Activated CD8-positive, alpha-beta T cell treated with anti-CD3 and anti-CD28 coated beads for 36 hours (primary cell): ENCODE results near the gene GATAD2A. TPM values are rescaled to one million over a fixed set of nuclear protein-coding genes. Genes with fewer than 3 reads are reported as not detected.

Experiments used
- ATAC-seq: fragments of 200-7000 bp; cut with Tn5 transposase; one replicate; pipeline ENCODE4 v1.10.0; 2021; ENCODE audit warnings: mild to moderate bottlenecking, moderate library complexity
- CTCF ChIA-PET: fragments of 350-600 bp; sonication (Branson Sonifier 250); formaldehyde crosslinking; loops from one replicate; lab custom pipeline; 2021; ENCODE audit warnings: antibody characterized with exemption; lab: Charles Lee
- POLR2A ChIA-PET: fragments of 350-600 bp; sonication (Branson Sonifier 250); formaldehyde crosslinking; loops from one replicate; lab custom pipeline; 2021; ENCODE audit warnings: antibody characterized with exemption; lab: Charles Lee
- DNase-seq: peaks from one replicate; pipeline ENCODE4 v3.0.0-alpha.2; 2020
- H3K27ac Mint-ChIP-seq: one replicate; pipeline ENCODE4 v1.8.0; 2021; ENCODE audit warnings: mild to moderate bottlenecking, mixed read lengths
- H3K27me3 Mint-ChIP-seq: one replicate; pipeline ENCODE4 v1.8.0; 2021; ENCODE audit warnings: mixed read lengths
- H3K36me3 Mint-ChIP-seq: one replicate; pipeline ENCODE4 v1.8.0; 2021; ENCODE audit warnings: low read depth, mixed read lengths
- H3K4me1 Mint-ChIP-seq: one replicate; pipeline ENCODE4 v1.8.0; 2021; ENCODE audit warnings: low read depth, mixed read lengths
- H3K4me3 Mint-ChIP-seq: one replicate; pipeline ENCODE4 v1.8.0; 2021; ENCODE audit warnings: mild to moderate bottlenecking, moderate library complexity, mixed read lengths
- H3K9me3 Mint-ChIP-seq: one replicate; pipeline ENCODE4 v1.8.0; 2021; ENCODE audit warnings: mixed read lengths
- CTCF ChIP-seq: fragments of 200-600 bp; IDR thresholded peaks from one replicate; pipeline ENCODE4 v1.8.0; 2022; ENCODE audit warnings: antibody characterized with exemption, mild to moderate bottlenecking
- intact Hi-C: fragments of 100-400 bp; cut with micrococcal nuclease; formaldehyde crosslinking; loops from one replicate; pipeline ENCODE4 v1.10.0; 2022
- total RNA-seq, 2 experiments: library from RNA; stranded (reverse); gene quantifications; one replicate each; pipeline ENCODE4 v1.2.3, GENCODE V29; 2021

GATAD2A gene
- total RNA-seq, 2 experiments from 2014 or later = 132 to 136 TPM

- intact Hi-C loops = no loop called here
- Mint-ChIP-seq H3K9me3 (no peaks in the 10 kb centered on the region), H3K36me3 (peaks cover 6% of the 10 kb centered on the region), H3K4me1 (peaks cover 69% of the 10 kb centered on the region), H3K4me3 (no peak overlapping the region), H3K27ac (peak overlapping the region; percentile 19), H3K27me3 (no peaks in the 10 kb centered on the region)
- POLR2A ChIA-PET = interaction anchor here (1.7 kb wide), 1 partner anchor 9 kb away, joined by 5 read pairs; no protein-coding TSS in a partner anchor
- ATAC-seq (no peak), DNase-seq (no peak)
- no peak for TF ChIP-seq CTCF
- CTCF ChIA-PET = interaction anchor here (1.1 to 1.2 kb wide), 2 partner anchors 29 to 125 kb away, joined by 3 read pairs; no protein-coding TSS in a partner anchor
These were observed 21.3 kb downstream of the GATAD2A start for GRCh38 chr19:19426799-19427198.

- DNase-seq = no peak
- intact Hi-C loops = no loop called here
- Mint-ChIP-seq H3K27ac (peak overlapping the region; percentile 19), H3K4me3 (no peak overlapping the region), H3K9me3 (no peaks in the 10 kb centered on the region), H3K36me3 (peaks cover 6% of the 10 kb centered on the region), H3K4me1 (peaks cover 67% of the 10 kb centered on the region), H3K27me3 (no peaks in the 10 kb centered on the region)
- CTCF ChIA-PET = interaction anchor here (0.7 to 1.2 kb wide), 2 partner anchors 9 to 28 kb away, joined by 3 read pairs; no protein-coding TSS in a partner anchor
- POLR2A ChIA-PET = interaction anchor here (0.6 to 1.7 kb wide), 2 partner anchors 9 to 17 kb away, joined by 3 to 5 read pairs; no protein-coding TSS in a partner anchor
- no peak for ATAC-seq
- TF ChIP-seq CTCF = no peak
These were observed 21.8 kb downstream of the GATAD2A start for GRCh38 chr19:19427302-19427701.

- ATAC-seq (no peak), DNase-seq (no peak)
- Mint-ChIP-seq H3K27me3 (no peaks in the 10 kb centered on the region), H3K36me3 (peaks cover 6% of the 10 kb centered on the region), H3K9me3 (no peaks in the 10 kb centered on the region), H3K4me3 (no peak overlapping the region), H3K4me1 (peaks cover 69% of the 10 kb centered on the region), H3K27ac (no peak overlapping the region)
- no peak for TF ChIP-seq CTCF
- intact Hi-C loops = no loop called here
- ChIA-PET POLR2A (no interaction called here), CTCF (no interaction called here)
These were observed 22.5 kb downstream of the GATAD2A start for GRCh38 chr19:19427944-19428343.

- Mint-ChIP-seq H3K27me3 (no peaks in the 10 kb centered on the region), H3K36me3 (peaks cover 8% of the 10 kb centered on the region), H3K27ac (no peak overlapping the region), H3K9me3 (no peaks in the 10 kb centered on the region), H3K4me1 (peaks cover 67% of the 10 kb centered on the region), H3K4me3 (no peak overlapping the region)
- CTCF ChIA-PET = no interaction called here
- intact Hi-C loops = no loop called here
- POLR2A ChIA-PET = interaction anchor here (0.8 kb wide), 1 partner anchor 18 kb away, joined by 3 read pairs; no protein-coding TSS in a partner anchor
- ATAC-seq (no peak), DNase-seq (no peak)
- TF ChIP-seq CTCF = no peak
These were observed 23.3 kb downstream of the GATAD2A start for GRCh38 chr19:19428746-19429145.

- POLR2A ChIA-PET = interaction anchor here (0.6 to 1.4 kb wide), 5 partner anchors 11 to 29 kb away, joined by 3 to 4 read pairs (median 3); partner anchors contain the start of gene GATAD2A
- H3K4me1 Mint-ChIP-seq = peaks cover 65% of the 10 kb centered on the region
These were observed 23.9 kb downstream of the GATAD2A start for GRCh38 chr19:19429361-19429760.

More at GRCh38 chr19:19429361-19429760, 23.9 kb downstream of the GATAD2A start:
- Mint-ChIP-seq H3K4me3 (no peak overlapping the region), H3K27ac (no peak overlapping the region), H3K36me3 (peaks cover 8% of the 10 kb centered on the region), H3K9me3 (no peaks in the 10 kb centered on the region), H3K27me3 (no peaks in the 10 kb centered on the region)
- DNase-seq (no peak), ATAC-seq (no peak)
- CTCF ChIA-PET = interaction anchor here (1.8 kb wide), 1 partner anchor 62 kb away, joined by 4 read pairs; no protein-coding TSS in a partner anchor
- TF ChIP-seq CTCF = no peak
- intact Hi-C loops = no loop called here
